NCI-H1105 (cell line): ENCODE measurements around the gene ARL9.
"Not testable (repeated sequence)": the region's sequence is repeated elsewhere in the genome, so short reads cannot be mapped to it uniquely, and the experiment has no call there.

ENCODE experiments used
- DNase-seq: peaks from one replicate; lab custom pipeline; 2025; lab: John Stamatoyannopoulos, UW

The ARL9 gene

GRCh38 chr4:56505269-56506130, at the start of gene ARL9:
Gene ARL9 (plus strand): TSS chr4:56505791. CDS start chr4:56505863, 72 bp downstream.
- DNase-seq = peak; percentile 0

GRCh38 chr4:56460085-56460484, 45.5 kb upstream of the ARL9 start:
- no peak for DNase-seq

GRCh38 chr4:56462157-56462556, 43.4 kb upstream of the ARL9 start:
- DNase-seq = no peak

- no peak for DNase-seq
These were observed 41.9 kb upstream of the ARL9 start for GRCh38 chr4:56463711-56464110.

GRCh38 chr4:56464581-56464980, 41.0 kb upstream of the ARL9 start:
- DNase-seq = no peak

- DNase-seq = no peak
These were observed 39.8 kb upstream of the ARL9 start for GRCh38 chr4:56465599-56466295.

- not testable (repeated sequence) for DNase-seq
These were observed 39.3 kb upstream of the ARL9 start for GRCh38 chr4:56466296-56466761.

- DNase-seq = no peak
These were observed 38.7 kb upstream of the ARL9 start for GRCh38 chr4:56466910-56467283.

GRCh38 chr4:56467284-56468096, 38.1 kb upstream of the ARL9 start, which contains the start of gene SRP72:
Gene SRP72 (plus strand): TSS chr4:56467617. CDS start chr4:56467636, 19 bp downstream.
- peak; percentile 70 for DNase-seq

- DNase-seq = no peak
These were observed 37.5 kb upstream of the ARL9 start for GRCh38 chr4:56468097-56468422.

GRCh38 chr4:56469489-56470210, 35.9 kb upstream of the ARL9 start:
- no peak for DNase-seq

- DNase-seq = no peak
These were observed 29.7 kb upstream of the ARL9 start for GRCh38 chr4:56475917-56476316.

GRCh38 chr4:56477192-56477702, 28.3 kb upstream of the ARL9 start:
- no peak for DNase-seq

- no peak for DNase-seq
These were observed 24.9 kb upstream of the ARL9 start for GRCh38 chr4:56480691-56481090.

GRCh38 chr4:56496241-56496640, 9.3 kb upstream of the ARL9 start:
- no peak for DNase-seq

- no peak for DNase-seq
These were observed 5.5 kb downstream of the ARL9 start for GRCh38 chr4:56511098-56511497.

GRCh38 chr4:56512166-56512565, 6.6 kb downstream of the ARL9 start:
- DNase-seq = no peak

- no peak for DNase-seq
These were observed 7.9 kb downstream of the ARL9 start for GRCh38 chr4:56513517-56513916.

- DNase-seq = peak; percentile 40
These were observed 24.9 kb downstream of the ARL9 start for GRCh38 chr4:56530269-56531148.

GRCh38 chr4:56531149-56531770, 25.7 kb downstream of the ARL9 start:
- DNase-seq = no peak
